WTC11 (cell line): ENCODE measurements around the gene QSOX2.

Source experiments
- ATF2 ChIP-seq: sonication (generic); formaldehyde crosslinking; IDR thresholded peaks from 2 replicates; pipeline ENCODE4 v1.8.1; 2022; ENCODE audit warnings: low read depth, missing genetic modification reagents, borderline replicate concordance
- ATF3 ChIP-seq: sonication (generic); formaldehyde crosslinking; conservative IDR thresholded peaks from 2 replicates; pipeline ENCODE4 v1.8.1; 2022; ENCODE audit warnings: mild to moderate bottlenecking, missing genetic modification reagents
- CTCF ChIP-seq: fragments of 200-600 bp; IDR thresholded peaks from 2 replicates; pipeline ENCODE4 v1.8.0; 2022; ENCODE audit warnings: antibody characterized with exemption
- ESRRA ChIP-seq: sonication (generic); formaldehyde crosslinking; IDR thresholded peaks from 2 replicates; pipeline ENCODE4 v1.8.1; 2022; ENCODE audit warnings: mild to moderate bottlenecking, missing genetic modification reagents, borderline replicate concordance
- FOXP4 ChIP-seq: sonication (generic); formaldehyde crosslinking; IDR thresholded peaks from 2 replicates; pipeline ENCODE4 v1.8.0; 2022; ENCODE audit warnings: mild to moderate bottlenecking, missing genetic modification reagents
- HMGXB4 ChIP-seq: sonication (generic); formaldehyde crosslinking; IDR thresholded peaks from 2 replicates; pipeline ENCODE4 v1.8.1; 2023; ENCODE audit warnings: mild to moderate bottlenecking, moderate library complexity, missing genetic modification reagents
- IRF2 ChIP-seq: sonication (generic); formaldehyde crosslinking; IDR thresholded peaks from 2 replicates; pipeline ENCODE4 v1.8.0; 2022; ENCODE audit warnings: low read depth, missing genetic modification reagents, borderline replicate concordance
- JUN ChIP-seq: sonication (generic); formaldehyde crosslinking; IDR thresholded peaks from 2 replicates; pipeline ENCODE4 v1.8.0; 2023; ENCODE audit warnings: mild to moderate bottlenecking, missing genetic modification reagents
- MAX ChIP-seq: sonication (generic); formaldehyde crosslinking; IDR thresholded peaks from 2 replicates; pipeline ENCODE4 v1.8.0; 2022; ENCODE audit warnings: mild to moderate bottlenecking, missing genetic modification reagents
- MXD4 ChIP-seq: fragments of 250-450 bp; sonication (Bioruptor Pico); IDR thresholded peaks from 2 replicates; pipeline ENCODE4 v1.8.0; 2021; ENCODE audit warnings: mild to moderate bottlenecking, moderate library complexity, borderline replicate concordance
- NFYB ChIP-seq: sonication (generic); formaldehyde crosslinking; conservative IDR thresholded peaks from 2 replicates; pipeline ENCODE4 v1.8.0; 2022; ENCODE audit warnings: low read depth, missing genetic modification reagents
- ZNF281 ChIP-seq: sonication (generic); formaldehyde crosslinking; IDR thresholded peaks from 2 replicates; pipeline ENCODE4 v1.8.0; 2023; ENCODE audit warnings: mild to moderate bottlenecking, missing genetic modification reagents
- ZNF423 ChIP-seq: fragments of 250-450 bp; sonication (Bioruptor Pico); IDR thresholded peaks from 2 replicates; pipeline ENCODE4 v2.1.2; 2022; ENCODE audit warnings: mild to moderate bottlenecking, moderate library complexity

GRCh38 chr9:136246849-136247550 lies 1.4 kb upstream of the QSOX2 start:
- TF ChIP-seq IRF2 (CRISPR knock-in tag) (no peak), HMGXB4 (no peak), ESRRA (CRISPR knock-in tag) (no peak), JUN (CRISPR knock-in tag) (no peak), CTCF (no peak), FOXP4 (no peak), ATF3 (CRISPR knock-in tag) (no peak), ZNF281 (CRISPR knock-in tag) (no peak), MXD4 (no peak), MAX (CRISPR knock-in tag) (no peak), ATF2 (CRISPR knock-in tag) (no peak), NFYB (no peak), ZNF423 (CRISPR knock-in tag) (no peak)
